Epithelial cell of esophagus (primary cell): ENCODE measurements around the gene HSF4.

Source experiments
- DNase-seq: peaks from one replicate; pipeline ENCODE4 v3.0.0; 2010; ENCODE audit warnings: low read depth
- H3K4me3 ChIP-seq: 2 replicates; pipeline ENCODE4 v1.5.1; 2011; ENCODE audit warnings: mild to moderate bottlenecking, low read length, control low read depth
- TF ChIP-seq, protein P1 (sequence below): IDR thresholded peaks from 2 replicates; pipeline ENCODE4 v1.5.1; 2011; ENCODE audit warnings: low read depth, mild to moderate bottlenecking, low read length, control low read depth, inconsistent platforms; ENCODE audit not compliant: insufficient read depth; ENCODE audit errors: missing control alignments

Gene HSF4

DNA sequence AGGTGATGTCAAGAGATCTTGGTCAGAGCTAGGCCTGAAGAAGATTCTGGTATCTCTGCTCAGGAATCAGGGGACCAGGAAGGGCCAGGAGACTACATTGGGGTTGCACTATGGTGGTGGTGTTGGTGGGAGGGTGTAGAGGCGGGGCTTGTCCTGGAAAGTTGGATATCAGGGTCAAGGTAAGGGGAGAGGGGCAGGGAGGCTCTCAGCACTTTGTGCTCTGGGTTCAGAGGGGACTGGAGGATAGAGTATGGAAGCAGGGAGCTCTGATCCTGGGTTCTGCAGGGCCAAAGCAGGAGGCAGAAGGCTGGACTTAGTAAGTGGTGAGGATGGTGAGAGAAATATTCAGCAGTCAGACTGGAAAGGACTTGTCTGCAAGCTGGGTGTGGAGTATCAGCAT, 8.8 kb downstream of the HSF4 start:
- H3K4me3 ChIP-seq: peak overlapping the region; percentile 55
- TF ChIP-seq, protein P1, sequence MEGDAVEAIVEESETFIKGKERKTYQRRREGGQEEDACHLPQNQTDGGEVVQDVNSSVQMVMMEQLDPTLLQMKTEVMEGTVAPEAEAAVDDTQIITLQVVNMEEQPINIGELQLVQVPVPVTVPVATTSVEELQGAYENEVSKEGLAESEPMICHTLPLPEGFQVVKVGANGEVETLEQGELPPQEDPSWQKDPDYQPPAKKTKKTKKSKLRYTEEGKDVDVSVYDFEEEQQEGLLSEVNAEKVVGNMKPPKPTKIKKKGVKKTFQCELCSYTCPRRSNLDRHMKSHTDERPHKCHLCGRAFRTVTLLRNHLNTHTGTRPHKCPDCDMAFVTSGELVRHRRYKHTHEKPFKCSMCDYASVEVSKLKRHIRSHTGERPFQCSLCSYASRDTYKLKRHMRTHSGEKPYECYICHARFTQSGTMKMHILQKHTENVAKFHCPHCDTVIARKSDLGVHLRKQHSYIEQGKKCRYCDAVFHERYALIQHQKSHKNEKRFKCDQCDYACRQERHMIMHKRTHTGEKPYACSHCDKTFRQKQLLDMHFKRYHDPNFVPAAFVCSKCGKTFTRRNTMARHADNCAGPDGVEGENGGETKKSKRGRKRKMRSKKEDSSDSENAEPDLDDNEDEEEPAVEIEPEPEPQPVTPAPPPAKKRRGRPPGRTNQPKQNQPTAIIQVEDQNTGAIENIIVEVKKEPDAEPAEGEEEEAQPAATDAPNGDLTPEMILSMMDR: no peak
- no peak for DNase-seq

DNA sequence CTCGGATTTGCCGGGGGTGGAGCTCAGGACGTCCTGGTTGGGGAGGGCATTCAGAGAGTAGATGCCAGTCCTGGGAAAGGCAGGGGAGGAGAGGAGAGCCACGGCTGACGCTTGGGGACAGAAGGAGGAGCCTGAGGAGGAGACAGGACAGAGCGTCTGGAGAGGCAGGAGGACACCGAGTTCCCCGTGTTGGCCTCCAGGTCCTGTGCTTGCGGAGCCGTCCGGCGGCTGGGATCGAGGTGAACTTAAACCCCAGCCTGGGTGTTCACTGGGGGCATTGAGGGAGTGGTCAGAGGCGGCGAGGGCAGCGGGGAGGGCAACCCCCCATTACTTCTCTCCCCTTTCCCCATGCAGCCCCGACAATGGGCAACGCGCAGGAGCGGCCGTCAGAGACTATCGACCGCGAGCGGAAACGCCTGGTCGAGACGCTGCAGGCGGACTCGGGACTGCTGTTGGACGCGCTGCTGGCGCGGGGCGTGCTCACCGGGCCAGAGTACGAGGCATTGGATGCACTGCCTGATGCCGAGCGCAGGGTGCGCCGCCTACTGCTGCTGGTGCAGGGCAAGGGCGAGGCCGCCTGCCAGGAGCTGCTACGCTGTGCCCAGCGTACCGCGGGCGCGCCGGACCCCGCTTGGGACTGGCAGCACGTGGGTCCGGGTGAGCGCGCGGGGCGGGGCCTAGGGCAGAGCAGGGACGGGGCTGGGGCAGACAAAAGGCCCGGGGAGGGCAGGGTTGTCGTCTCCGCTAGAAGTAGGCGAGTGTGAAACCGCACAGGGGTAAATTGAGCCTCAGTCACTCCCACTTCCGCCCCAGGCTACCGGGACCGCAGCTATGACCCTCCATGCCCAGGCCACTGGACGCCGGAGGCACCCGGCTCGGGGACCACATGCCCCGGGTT, 9.5 kb downstream of the HSF4 start:
- peak overlapping the region; percentile 55 for H3K4me3 ChIP-seq
- peak; percentile 96 for DNase-seq
- TF ChIP-seq, protein P1: peak; percentile 34

DNA sequence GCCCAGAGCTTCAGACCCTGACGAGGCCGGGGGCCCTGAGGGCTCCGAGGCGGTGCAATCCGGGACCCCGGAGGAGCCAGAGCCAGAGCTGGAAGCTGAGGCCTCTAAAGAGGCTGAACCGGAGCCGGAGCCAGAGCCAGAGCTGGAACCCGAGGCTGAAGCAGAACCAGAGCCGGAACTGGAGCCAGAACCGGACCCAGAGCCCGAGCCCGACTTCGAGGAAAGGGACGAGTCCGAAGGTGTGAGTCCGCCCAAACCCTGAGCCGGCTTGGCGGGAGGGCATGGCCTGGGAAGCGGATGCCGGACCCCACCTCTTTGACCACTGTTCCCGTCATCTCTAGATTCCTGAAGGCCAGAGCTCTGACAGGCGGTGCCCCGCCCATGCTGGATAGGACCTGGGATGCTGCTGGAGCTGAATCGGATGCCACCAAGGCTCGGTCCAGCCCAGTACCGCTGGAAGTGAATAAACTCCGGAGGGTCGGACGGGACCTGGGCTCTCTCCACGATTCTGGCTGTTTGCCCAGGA, 10.2 kb downstream of the HSF4 start:
- DNase-seq: no peak
- H3K4me3 ChIP-seq: peak overlapping the region; percentile 55
- TF ChIP-seq, protein P1: no peak

DNA sequence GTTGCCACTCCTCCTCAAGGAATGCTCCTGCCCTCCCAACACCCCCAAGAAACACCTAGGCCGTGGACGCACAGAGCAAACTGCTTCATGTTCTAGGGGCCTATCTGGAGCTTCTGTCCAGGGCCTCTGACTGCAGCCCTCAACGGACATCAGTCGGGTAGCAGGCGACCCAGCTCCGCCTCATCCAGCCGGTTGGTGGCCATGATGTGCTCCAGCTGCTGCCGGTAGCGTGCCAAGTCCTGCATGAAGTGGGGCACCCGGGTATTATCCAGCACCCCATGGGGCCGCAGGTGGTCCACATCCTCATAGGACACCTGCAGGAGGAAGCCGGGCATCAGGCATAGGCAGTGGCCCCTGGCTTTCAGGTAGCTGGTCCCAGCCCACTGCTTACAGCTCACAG, 12.1 kb downstream of the HSF4 start:
- DNase-seq: no peak
- TF ChIP-seq, protein P1: no peak
- no peak overlapping the region for H3K4me3 ChIP-seq

DNA sequence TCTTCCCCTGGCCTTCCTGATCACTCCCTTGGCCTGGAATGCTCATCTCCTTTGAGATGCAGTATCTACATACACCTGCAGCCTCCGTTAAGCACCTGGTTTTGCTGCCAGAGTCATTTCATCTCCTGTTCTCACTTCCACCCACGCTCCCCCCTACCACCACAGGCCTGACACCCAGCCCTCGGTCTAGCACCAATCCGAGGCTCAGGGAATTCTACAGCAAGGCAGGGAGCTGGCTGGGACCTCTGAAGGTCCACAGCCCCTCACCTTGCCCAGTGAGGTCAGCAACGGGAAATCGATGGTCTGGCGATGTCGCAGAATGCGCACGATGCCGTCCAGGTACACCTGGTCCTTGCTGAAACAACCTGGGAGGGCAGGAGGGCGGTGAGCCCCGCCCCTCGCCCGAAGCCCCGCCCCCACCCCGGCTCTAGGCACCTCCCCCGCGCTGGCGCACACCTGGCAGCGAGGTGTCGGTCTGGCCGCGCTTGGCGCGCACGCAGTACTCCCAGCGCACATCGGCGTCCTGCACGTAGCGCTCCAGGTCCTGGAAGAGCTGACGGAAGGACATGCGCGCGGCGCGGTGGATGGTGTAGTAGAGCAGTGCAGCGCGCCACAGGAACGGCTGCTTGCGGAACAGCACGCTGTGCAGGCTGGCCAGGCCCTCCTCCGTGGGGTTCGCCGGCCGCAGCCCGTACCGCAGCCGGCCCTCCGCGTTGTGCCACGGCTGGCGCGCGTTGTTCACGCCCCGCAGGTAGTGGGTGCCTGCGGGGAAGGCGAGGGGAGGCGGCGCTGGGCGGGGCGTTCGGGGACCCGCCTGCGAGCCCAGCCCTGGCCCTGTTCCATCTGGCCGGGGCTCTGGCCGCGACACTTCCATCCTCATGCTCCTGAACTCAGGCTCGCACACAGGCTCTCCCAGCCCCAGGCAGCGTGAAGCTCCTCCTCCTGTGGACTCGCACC, 13.5 kb downstream of the HSF4 start:
- peak overlapping the region; percentile 38 for H3K4me3 ChIP-seq
- TF ChIP-seq, protein P1: peak; percentile 22
- peak; percentile 97 for DNase-seq

DNA sequence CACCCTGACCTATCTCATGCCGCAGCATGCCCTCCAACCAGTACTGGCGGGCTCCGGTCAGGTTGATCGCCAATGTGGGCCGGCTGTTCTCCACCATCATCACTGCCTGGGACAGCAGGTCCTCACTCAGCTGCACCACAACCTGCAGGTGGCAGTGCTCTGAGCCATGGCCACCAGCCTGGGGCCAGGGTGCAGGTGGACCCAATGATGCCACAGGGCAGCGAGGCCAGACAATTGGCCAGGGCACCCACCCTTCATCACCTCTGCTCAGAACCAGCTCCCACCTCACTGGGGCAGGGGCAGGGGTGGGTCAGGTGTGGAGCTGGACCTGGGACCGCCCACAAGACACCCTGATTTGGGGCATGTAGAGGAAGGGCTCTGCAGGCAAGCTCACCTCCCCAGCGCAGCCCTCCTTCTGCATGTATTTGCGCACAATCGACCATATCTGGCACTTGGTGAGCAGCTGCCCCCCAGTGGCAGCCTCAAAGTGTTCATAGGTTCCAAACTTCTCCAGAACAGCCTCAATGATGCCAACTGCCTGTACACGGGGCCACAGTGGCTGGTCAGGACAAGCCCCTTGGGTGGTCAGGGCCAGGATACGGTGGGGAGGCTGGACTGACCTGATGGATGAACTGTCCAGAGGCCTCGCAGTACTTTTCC, 15.0 kb downstream of the HSF4 start:
- no peak for DNase-seq
- no peak overlapping the region for H3K4me3 ChIP-seq
- TF ChIP-seq, protein P1: peak; percentile 11
